ENCODE data around the gene KRTAP5-4.

The KRTAP5-4 gene

GRCh38 chr11:1572197-1573076, 49.5 kb downstream of the KRTAP5-4 start, which contains the start of gene DUSP8:
TSS of gene DUSP8 (minus strand) at chr11:1572271. CDS start at chr11:1565826, 6,445 bp downstream.
- Histone ChIP-seq H3K9me3 (ENCODE audit: control insufficient read depth, insufficient read depth, low read length) (no peaks in the 10 kb centered on the region), H3K27me3 (ENCODE audit: control insufficient read depth, low read length) (peaks cover 46% of the 10 kb centered on the region), H3F3A (ENCODE audit: control insufficient read depth, insufficient read depth) (no peaks in the 10 kb centered on the region), H3K4me3 (ENCODE audit: low read length) (peak within 1 kb of the TSS; percentile 61), H3K27ac (ENCODE audit: low read depth, low read length) (no peak within 1 kb of the TSS), H3K4me1 (ENCODE audit: control insufficient read depth, low read length) (peaks cover 28% of the 10 kb centered on the region), H3K36me3 (ENCODE audit: control insufficient read depth, low read length) (no peaks in the 10 kb centered on the region), H4K20me1 (ENCODE audit: control insufficient read depth, insufficient read depth, low read depth, low read length) (no peaks in the 10 kb centered on the region), H3K4me2 (ENCODE audit: low read length) (peak within 1 kb of the TSS; percentile 79), H3K9me2 (replicated peaks; ENCODE audit: control insufficient read depth, low read length) (no peaks in the 10 kb centered on the region), H3K79me2 (ENCODE audit: control insufficient read depth, low read length) (no peaks in the 10 kb centered on the region)
- peak; percentile 87; the same call in 1 of the 2 replicates for TF ChIP-seq EZH2phosphoT487 (IDR thresholded peaks at IDR 0.05; ENCODE audit: borderline replicate concordance, low read length)
- no peak for TF ChIP-seq CTCF (IDR thresholded peaks at IDR 0.05; ENCODE audit: low read depth, low read length, poor library complexity, severe bottlenecking)

- no peaks in the 10 kb centered on the region for H4K20me1 ChIP-seq (ENCODE audit: control insufficient read depth, insufficient read depth, low read depth, low read length)
- no peaks in the 10 kb centered on the region for H3K79me2 ChIP-seq (ENCODE audit: control insufficient read depth, low read length)
- H3K9me2 ChIP-seq (replicated peaks; ENCODE audit: control insufficient read depth, low read length): no peaks in the 10 kb centered on the region
- no peak for TF ChIP-seq EZH2phosphoT487 (IDR thresholded peaks at IDR 0.05; ENCODE audit: borderline replicate concordance, low read length)
- no peak for TF ChIP-seq CTCF (IDR thresholded peaks at IDR 0.05; ENCODE audit: low read depth, low read length, poor library complexity, severe bottlenecking)
- H3K27ac ChIP-seq (ENCODE audit: low read depth, low read length): no peak overlapping the region
- no peaks in the 10 kb centered on the region for H3K36me3 ChIP-seq (ENCODE audit: control insufficient read depth, low read length)
- no peaks in the 10 kb centered on the region for H3K9me3 ChIP-seq (ENCODE audit: control insufficient read depth, insufficient read depth, low read length)
- no peak overlapping the region for H3K4me3 ChIP-seq (ENCODE audit: low read length)
- no peaks in the 10 kb centered on the region for H3F3A ChIP-seq (ENCODE audit: control insufficient read depth, insufficient read depth)
- no peak overlapping the region for H3K4me2 ChIP-seq (ENCODE audit: low read length)
- peaks cover 28% of the 10 kb centered on the region for H3K4me1 ChIP-seq (ENCODE audit: control insufficient read depth, low read length)
- H3K27me3 ChIP-seq (ENCODE audit: control insufficient read depth, low read length): peaks cover 46% of the 10 kb centered on the region
These were observed 50.2 kb downstream of the KRTAP5-4 start for GRCh38 chr11:1571760-1572196.

Data from DOHH2 (cell line).